GM18873 (cell line): ENCODE data around the gene PSMB10.
A peak's percentile ranks its signal among the peaks of the same experiment; 100 is the strongest.
"Not testable (repeated sequence)": the region's sequence is repeated elsewhere in the genome, so short reads cannot be mapped to it uniquely, and the experiment has no call there.

Source experiments
- ATAC-seq: cut with Tn5 transposase; IDR thresholded peaks from one replicate; pipeline ENCODE4 v1.9.1; 2021; ENCODE audit warnings: mild to moderate bottlenecking, moderate library complexity, moderate number of reproducible peaks; ENCODE audit not compliant: unreplicated experiment, low FRiP score

PSMB10 gene

DNA sequence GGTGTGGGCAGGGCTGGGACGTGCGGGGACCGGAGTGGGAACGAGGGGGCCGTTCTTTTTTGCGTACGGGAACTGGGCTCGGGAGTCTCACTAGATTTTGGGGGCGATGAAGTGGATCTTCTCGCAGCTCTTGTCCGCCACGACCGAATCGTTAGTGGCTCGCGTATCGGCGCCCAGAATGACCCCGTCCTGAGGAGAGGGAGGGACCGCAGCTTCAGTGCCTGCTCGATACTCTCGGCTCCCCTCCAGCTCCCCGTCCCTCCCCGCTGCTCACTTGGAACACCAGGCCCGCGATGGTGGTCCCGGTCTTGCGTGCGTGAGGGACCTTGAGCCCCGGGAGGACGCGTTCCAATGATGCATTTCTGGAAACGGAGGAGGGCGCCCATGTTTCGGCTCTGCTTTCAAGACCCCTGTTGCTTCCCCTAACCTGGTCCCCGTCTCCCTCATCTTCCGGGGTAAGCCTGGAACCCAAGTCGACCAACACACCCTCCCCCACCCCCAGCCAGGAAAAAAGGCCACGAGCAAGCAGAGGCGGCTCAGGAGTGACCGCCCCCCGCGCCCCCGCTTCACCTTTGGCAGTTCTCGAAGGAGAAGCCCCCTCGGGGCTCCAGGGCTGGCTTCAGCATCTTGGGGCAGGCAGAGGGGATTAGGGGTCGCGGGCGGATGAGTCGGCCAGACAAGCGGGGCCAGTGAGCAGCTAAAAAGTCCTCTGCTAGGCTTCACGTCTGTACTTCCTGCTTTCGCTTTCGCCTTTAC lies at the start of gene PSMB10:
Gene PSMB10 (minus strand): TSS at position 727 of the 756 bp plus-strand sequence. CDS start 101 bp downstream, at position 626.
- ATAC-seq = no peak

DNA sequence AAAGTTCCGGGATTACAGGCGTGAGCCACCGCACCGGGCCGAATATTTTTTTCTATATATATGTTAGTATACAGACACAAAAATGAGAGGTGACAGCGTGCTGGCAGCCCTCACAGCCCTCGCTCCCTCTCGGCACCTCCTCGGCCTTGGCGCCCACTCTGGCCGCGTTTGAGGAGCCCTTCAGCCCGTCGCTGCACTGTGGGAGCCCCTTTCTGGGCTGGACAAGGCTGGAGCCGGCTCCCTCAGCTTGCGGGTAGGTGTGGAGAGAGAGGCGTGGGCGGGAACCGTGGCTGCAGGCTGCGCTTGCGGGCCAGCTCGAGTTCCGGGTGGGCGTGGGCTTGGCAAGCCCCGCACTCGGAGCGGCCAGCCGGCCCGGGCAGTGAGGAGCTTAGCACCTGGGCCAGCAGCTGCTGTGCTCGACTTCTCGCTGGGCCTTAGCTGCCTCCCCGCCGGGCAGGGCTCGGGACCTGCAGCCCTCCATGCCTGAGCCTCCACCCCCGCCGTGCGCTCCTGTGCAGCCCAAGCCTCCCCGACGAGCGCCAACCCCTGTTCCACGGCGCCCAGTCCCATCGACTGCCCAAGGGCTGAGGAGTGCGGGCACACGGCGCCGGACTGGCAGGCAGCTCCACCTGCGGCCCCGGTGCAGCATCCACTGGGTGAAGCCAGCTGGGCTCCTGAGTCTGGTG lies 45.5 kb upstream of the PSMB10 start:
- ATAC-seq = no peak

DNA sequence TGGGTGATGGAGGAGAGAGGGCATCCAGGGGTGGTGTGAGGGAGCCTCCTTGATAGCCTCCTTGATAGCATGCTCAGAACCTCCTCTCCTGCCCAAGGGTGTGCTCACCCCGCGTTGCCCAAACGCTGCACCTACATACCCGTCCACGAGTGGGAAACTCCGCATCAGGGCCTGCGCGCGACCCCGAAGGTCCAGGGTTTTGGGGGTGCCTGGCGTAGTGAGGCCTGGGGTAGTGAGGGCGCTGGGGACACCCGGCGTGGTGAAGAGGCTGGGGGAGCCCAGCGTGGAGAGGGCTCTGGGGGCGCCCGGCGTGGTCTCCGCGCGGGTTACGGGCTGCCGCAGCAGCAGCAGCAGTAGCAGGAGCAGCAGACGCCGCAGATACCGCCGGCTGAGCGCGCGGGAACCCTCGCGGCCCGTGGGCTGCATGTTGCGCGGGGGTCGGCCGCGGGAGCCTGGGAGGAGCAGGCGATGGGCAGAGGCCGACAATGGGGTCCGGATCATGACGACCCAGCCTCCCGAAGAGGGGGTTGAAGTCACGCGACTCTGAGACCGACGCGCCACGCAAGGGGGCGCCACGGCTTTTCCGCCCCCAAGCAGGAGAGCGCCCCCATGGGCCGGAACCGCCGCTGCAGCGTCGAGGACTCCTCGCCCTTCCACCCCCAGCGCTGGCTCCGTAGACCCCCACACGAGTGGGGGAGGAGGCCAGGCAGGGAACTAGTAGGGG lies 43.5 kb upstream of the PSMB10 start, which contains the start of gene DPEP3:
Gene DPEP3 (minus strand): TSS at position 545 of the 724 bp plus-strand sequence. CDS start 119 bp downstream, at position 426.
- no peak for ATAC-seq

DNA sequence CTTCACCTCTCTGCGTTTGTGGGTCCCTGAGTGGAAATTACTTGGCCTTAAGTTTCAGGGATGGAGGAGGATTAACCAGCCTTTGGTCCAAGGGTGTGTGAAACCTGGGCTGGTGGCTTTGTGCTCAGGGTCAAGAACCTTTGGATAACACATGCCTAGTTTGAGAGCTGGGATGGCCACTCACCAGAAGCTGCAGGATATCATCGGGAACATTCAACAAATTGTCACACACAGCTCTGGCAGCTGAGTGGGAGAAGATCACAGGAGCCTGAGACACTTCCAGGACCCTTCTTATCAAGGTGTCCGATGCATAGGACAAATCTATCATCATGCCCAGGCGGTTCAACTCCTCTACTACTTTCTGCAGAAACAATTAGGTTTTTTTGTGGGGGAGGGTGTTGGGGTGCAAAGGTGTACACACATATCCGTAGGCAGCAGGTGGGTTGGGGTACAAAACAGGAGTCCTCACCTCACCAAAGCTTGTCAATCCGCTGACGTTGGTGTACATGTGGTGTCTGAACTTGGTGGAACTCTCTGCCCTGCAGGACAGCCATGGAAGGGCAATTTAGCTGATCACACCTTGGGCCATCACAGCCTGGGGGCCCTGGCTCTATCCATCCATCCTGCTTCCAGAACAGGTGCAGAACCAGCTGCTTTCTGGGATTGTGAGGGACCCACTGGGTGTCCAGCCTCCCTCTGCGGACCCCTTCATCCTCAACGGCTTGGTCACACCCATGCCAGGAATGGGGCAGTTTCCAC lies 41.0 kb upstream of the PSMB10 start:
- no peak for ATAC-seq

DNA sequence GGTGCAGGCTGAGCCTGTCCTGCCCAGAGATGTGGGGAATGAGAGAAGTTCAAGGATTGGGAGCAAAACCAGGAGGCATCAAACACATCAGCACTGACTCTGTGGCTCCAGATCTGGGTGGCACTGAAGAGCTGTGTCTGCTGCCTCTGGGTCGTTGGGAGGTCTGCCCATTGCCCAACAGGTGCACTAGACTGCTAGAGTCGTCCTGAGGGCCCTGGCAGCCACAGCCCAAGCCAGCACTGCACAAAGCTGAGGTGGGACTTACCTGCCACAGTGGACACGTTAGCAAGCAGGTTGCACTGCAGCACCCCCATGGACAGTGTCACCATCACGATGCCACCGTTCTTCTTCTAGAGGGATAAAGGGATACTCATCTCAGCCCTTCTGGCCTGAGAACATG lies 40.4 kb upstream of the PSMB10 start:
- no peak for ATAC-seq

DNA sequence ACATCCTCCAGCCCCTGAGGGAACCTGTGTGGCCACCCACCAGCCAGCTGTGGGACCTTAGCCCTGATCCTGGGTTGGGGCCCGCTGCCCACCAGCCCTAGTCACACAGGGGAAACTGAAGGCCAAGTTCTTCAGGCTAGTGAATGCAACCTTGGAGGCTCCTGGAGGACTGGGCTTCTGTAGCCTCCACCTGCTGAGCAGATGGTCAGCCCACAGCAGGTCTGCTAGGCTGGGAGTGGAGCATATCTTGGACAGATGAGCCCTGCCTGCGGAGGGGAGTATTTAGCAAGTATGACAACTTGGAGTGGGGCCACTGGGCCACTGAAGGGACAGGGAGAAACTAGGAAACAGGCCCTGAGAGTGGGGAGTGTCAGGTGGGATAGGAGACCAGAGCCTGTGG lies 39.6 kb upstream of the PSMB10 start:
- ATAC-seq = no peak

DNA sequence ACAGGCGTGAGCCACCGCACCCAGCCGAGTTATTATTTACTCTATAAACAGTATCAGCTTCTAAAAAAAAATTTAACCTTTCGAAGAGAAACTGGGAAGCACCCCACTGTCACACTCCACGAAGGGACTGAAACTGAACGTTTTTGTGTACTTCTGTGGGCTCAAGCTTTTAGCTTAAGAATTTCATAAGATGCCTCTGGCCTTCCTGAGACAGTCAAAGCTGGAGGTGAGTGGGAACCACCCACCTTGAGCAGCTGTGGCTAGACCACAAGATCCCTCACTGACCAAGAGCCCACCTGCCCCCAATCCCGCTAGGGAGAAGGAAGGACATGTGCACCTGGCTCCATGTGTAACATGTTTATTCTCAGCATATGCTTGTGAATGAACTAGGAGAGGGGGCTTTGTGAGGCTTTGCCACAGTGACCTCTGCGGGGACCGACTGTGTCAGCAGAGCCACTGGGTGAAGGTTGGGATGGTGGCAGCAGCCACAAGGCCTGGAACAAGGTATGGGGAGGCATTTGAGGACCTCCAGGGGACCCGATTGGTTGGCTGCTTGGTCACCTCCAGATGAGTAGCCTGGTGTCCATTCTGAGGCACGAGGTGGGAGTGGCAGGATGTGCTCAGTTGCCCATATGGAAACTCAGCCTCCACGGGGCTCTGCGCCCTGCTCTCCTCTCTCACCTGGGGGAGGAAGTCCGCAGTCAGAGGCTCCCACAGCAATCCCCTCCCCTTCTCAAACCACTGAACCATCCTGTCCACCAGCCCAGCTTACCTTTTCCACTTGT lies 38.9 kb upstream of the PSMB10 start:
- no peak for ATAC-seq

DNA sequence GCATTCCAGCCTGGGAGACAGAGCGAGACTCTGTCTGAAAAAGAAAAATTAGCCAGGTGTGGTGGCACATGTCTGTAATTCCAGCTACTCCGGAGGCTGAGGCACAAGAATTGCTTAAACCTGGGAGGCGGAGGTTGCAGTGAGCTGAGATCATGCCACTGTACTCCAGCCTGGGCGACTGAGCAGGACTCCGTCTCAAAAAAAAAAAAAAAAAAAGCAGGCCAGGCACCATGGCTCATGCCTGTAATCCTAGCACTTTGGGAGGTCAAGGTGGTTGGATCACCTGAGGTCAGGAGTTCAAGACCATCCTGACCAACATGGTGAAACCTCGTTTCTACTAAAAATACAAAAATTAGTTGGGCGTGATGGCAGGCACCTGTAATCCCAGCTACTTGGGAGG lies 35.6 kb upstream of the PSMB10 start:
- not testable (repeated sequence) for ATAC-seq

DNA sequence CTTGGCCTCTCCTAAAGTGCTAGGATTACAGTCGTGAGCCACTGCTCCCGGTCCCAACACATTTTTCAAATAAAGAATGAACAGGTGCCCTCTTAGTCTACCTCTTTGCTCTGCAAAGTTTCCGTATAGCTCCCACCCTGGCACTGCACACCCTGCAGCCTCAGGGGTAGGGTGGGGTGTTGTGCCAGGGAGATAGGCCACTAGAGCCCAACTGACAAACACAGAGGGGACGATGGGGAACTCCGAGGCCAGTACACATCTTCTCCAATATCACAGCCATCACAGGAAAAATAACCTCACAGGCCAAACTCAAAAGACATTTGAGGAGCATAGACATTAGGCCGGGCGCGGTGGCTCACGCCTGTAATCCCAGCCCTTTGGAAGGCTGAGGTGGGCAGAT lies 34.5 kb upstream of the PSMB10 start:
- no peak for ATAC-seq

DNA sequence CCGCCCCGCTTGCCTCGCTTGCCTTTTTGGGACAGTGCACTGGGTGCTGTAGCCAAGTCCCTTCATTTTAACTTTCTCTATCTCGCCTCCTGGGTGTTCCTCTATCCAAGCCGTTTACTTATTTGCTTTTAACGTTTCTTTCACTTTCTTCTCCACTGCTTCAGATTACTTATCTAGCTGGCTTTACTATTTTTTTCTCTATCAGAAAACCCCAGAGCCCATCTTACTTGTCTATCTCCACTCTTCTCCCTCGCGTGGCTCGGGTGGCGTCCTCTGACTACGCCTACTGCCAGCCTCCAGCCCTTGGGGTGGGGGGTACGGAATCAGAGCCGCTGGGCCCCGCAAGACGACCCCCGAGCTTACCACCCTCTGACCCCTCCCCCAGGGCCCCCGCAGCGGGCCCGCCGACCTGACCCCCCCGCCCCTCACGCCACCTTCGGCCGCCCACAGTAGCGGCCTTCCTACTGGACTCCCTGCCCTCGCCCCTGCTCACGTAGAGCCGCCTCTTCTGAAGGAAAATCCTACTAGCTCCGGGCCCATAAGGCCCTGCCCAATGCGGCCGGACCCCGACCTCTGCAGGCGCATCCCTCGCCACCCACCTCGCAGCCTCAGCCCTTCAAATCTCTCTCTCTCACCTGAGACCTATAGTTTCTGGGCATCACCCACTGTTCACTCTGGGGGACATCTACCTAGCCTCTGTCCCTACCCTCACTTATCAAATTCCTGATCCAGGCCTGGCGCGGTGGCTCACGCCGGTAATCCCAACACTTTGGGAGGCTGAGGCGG lies 32.8 kb upstream of the PSMB10 start:
- no peak for ATAC-seq

DNA sequence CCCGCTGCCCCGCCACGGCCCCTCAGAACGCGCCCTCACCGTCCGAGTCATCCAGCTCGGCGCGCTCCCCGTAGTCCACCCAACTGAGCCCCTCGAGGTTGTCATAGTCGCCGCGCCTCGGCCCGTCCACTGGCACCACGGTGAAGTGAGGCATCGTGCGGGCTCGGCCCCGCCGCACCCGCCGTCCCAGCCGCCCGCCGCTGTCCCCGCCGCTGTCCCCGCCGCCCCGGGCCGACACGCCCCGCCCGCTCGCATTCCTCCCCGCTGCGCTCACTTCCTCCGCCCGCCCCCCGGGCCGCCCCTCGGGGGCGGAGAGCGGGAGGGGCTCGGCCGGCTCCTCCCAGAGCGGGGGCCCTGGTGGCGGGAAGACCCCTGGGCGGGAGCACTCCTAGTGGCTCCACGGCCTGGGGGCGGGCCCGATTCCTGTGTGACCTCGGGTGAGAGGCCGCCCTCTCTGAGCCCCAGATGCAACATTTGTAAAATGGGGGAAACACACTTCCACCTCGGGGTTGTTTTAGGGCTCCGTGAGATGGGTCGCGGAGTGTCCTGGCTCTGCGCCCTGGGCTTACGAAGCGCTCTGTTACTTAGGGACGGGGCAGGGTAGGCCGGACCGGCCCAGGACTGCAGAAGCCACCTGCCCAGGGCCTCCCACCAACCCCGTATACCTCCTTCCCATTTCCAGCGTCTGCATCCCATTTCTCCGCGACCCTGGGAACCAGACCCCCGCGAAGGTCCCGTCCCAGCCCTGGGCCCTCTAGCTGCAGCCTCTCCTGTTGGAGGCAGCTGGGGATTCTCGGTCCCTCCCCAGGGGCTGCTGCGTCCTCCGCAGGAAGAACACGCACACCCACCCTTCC lies 32.0 kb upstream of the PSMB10 start, which contains the start of gene SLC12A4:
Gene SLC12A4 (minus strand): TSS at position 238 of the 854 bp plus-strand sequence. CDS start 84 bp downstream, at position 154.
- peak; percentile 38 for ATAC-seq

DNA sequence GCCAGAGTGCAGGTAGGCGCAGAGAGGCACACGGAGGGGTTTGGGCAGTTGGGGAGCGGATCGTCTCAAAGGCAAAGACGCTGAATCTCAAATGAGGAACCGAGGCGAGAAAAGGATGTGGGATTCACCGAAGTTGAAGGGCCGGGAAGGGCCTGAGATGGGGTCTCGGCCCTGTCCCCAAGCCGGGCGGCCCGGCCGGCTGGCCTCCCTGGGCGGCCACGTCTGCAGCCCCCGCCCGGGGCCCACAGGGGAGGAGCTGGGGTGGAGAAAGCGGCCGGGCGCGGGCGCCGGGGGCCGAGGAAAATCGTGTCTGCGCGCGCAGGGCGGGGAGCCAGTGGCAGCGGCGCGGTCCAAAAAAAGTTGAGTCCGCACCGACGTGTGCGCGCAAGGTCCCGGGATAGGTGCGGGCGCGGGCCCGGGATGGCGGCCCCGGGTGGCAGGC lies 31.3 kb upstream of the PSMB10 start:
- ATAC-seq = peak; percentile 10

DNA sequence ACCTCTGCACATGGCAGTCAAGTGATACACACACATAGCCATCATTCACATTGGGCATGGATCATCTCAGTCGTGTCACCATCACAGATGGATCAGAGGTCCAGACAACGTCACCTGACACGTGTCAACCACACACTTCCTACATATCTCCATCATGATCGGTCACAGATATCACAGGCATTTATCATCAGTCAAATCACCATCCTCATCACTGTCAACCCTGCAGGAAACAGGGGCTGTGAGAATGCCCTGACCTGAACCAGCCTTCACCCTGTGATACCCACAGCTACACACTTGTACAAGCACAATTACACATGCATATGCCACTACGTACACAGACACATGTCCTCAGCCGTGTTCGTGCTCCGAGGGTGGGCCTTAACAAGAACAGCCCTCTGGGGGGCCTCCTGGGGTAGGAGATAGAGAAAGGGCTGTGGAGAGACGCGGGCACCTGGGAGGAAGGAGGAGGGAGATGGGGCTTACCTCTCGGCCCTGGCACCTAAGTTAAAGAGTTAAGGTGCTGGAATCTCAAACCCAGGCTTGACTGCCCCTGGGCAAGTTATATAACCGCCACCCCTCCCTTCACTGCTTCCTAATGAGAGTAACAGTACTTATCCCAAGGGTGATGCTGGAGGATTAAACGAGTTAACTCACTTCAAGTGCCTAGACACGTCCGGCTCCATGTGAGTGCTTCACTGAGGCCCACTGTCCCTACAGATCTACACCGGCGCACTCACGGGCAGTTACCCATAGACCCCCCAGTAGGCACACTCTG lies 30.7 kb upstream of the PSMB10 start:
- ATAC-seq = peak; percentile 8

DNA sequence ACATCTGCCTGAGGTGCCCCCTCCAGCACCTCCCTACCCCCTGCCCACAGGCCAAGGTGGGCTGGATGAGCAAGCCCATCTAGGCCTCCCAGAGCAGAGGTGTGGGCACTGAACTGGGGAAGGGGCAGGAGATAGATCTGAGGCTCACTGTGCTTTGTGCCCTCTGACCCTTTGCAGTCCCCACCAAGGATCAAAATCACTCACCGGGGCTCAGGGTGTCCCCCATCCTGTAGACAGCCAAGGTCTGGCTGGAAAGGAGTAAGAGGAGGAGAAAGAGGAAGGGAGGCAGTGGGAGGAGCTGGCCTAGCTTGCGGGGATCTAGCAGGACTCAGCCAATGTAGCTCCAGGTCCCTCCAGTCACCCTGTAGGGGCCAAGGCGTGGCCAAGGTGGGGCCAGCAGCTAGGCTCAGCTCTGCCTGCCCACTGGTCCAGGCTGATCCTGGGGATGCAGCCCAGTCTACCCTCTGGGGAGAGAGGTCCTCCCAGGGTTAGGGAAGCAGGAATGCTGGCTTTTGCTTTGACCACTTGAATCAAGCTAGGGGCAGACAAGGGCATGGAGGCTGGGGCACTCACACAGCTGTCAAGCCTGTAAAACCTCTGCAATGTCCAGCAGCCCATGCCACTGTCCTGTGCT lies 30.0 kb upstream of the PSMB10 start:
- no peak for ATAC-seq

DNA sequence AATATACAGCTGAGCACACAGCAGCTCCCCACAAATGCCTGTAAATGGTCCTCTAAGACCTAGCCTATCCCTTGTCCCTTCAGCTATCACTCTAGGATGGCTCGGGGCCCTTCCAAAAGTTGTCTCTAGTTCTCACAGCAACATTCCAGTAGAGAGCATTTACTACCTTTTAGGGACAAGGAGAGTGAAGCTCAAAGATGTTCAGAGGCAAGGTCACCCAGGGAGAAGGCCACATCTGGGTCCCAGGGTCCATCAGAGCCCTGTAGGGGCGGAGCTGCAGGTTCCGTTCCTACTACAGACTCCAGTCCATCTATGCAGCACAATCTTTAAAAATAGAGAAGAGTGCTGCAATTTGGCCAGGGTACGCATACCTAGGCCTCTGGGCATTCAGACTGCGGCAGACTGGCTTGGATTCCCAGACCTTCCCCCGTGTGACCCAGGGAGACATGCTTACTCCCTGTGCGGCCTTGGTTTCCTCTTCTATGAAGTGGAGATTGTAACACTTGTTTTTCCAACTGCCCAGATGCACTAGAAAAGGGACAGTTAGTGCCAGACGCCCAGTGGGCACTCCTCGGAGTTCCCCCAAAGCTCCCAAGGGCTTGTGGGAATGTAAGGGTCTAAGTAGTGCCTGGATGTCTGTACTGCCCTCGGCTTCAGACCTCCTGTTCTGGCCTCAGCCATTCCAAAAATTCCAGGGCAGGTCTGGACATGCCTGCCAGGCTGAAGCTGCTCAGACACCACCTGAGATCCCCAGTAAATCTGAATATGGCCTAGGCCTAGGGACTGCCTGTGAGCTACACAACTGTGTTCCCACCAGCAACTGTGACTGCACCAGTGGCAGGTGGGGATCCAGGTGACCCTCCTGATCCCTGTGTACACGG lies 29.3 kb upstream of the PSMB10 start:
- no peak for ATAC-seq
